GM18511 (cell line): ENCODE results near the gene MAGED4.
"Not testable (repeated sequence)": the region's sequence is repeated elsewhere in the genome, so short reads cannot be mapped to it uniquely, and the experiment has no call there.

Experiments
- ATAC-seq: cut with Tn5 transposase; IDR thresholded peaks from one replicate; pipeline ENCODE4 v1.9.1; 2021; ENCODE audit warnings: mild to moderate bottlenecking, moderate library complexity; ENCODE audit not compliant: unreplicated experiment

MAGED4 gene

DNA sequence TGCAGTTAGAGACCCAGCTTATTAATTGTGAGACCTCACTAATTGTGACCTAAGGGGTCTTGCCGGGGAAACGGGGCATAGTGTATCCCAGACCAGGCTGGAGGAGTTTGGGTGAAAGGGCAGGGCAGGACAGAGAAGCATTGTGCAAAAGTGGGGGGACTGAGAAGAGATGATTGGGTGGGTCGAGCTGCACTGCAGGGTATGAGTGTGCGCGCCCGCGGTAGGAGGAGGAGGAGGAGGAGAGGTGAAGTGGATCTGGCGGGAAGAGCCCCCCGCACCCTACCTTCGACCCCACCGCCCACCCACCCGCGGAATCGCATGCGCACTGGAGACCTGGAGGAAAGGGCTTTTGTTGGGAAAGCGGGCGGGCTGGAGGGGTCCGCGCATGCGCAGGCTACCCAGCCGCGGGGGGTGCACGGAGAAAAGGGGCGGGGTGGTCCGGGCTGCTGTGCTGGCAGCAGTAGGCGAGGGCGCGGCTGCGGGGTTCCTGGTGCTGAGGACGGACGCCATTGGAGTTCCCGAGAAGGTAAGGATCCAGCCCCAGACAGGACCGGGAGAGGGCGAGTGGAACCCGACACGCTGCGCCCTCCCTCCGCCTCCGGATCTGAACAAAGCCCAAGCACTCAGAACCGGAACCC is at the start of gene MAGED4:
Gene MAGED4, plus strand, starts transcription at position 449 of the 638 bp plus-strand sequence. CDS start 1,035 bp downstream, outside the sequence.
- ATAC-seq: not testable (repeated sequence)

DNA sequence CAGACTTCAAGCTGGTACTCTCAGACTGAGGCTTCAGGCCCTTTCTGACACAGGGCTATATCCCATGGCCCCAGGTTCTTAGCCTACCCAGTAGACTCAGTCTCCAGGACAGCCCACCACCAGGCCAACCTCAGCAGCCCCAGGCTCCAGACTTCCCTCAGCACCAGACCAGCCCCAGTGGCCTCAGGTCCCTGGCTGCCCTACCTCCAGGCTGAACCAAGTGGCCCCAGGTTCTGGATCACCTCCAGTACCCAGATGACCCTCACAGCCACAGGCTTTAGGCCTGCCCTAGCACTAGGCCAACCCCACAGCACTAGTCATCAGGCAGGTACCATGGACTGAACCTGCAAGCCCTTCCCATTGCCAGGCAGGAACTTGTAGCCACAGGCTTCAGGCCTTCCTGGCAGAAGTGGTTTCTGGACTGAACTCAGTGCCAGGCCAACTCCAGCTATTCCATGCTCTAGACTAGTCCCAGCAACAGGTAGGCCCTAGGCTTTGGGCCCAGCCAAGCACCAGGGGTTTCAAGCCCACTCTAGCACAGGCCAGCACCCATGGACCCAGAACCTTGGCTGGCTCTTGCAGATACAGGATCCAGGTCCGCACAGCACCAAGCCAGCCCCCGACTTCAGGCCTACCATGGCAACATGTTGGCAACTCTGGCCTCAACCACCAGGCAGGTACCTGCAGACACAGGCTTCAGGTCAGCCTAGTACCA is 45.7 kb upstream of the MAGED4 start:
- no peak for ATAC-seq

GRCh38 chrX:52139545-52139895 is 45.2 kb upstream of the MAGED4 start:
- no peak for ATAC-seq

DNA sequence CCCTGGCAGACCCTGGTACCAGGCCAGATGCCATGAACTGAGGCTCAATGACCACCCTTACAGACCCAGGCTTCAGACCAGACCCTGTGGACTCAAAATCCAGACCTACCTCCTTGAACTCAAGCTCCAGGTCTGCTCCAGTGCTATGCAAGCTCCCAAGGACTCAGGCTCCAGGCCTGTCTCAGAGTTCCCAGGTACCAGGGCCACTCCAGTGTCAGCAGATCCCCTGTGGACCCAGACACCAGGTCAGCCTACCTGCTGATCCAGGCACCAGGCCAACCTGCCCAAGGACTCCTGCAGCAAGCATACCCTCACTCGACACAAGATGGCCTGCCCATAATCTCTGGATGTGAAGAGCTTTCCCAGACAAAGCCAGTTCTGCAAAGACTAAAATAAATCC is 44.7 kb upstream of the MAGED4 start:
- ATAC-seq: no peak

GRCh38 chrX:52150667-52151066 is 34.0 kb upstream of the MAGED4 start:
- not testable (repeated sequence) for ATAC-seq

- not testable (repeated sequence) for ATAC-seq
Observed at GRCh38 chrX:52160140-52160539, 24.5 kb upstream of the MAGED4 start.

GRCh38 chrX:52166840-52167239 is 17.8 kb upstream of the MAGED4 start:
- no peak for ATAC-seq

DNA sequence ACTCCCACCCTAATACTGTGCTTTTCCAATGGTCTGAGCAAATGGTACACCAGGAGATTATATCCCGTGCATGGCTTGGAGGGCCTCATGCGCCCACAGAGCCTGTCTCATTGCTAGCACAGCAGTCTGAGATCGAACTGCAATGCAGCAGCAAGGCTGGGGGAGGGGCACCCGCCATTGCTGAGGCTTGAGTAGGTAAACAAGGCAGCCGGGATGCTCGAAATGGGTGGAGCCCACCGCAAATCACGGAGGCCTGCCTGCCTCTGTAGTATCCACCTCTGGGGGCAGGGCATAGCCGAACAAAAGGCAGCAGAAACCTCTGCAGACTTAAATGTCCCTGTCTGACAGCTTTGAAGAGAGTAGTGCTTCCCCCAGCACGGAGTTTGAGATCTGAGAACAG is 13.6 kb upstream of the MAGED4 start:
- not testable (repeated sequence) for ATAC-seq

DNA sequence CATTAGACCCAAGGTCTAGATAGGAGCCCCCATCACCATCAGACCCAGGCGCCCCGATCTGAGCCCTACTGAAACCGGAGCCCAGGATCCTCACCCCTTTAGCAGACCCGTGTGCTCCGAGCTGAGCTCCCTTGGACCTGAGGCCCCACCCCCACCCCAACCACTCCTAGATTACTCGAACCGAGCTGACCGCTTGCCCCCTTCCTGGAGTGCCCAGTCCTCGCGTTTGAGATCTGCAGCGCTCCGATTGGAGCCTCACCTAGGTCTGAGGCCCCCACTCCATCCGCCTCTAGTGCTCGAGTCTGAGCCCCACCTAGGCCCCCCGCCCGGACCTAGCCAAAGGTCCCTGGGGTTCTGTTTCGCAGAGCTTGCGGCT is 378 bp downstream of the MAGED4 start:
- not testable (repeated sequence) for ATAC-seq

GRCh38 chrX:52211405-52211804 is 26.7 kb downstream of the MAGED4 start:
- ATAC-seq: not testable (repeated sequence)

DNA sequence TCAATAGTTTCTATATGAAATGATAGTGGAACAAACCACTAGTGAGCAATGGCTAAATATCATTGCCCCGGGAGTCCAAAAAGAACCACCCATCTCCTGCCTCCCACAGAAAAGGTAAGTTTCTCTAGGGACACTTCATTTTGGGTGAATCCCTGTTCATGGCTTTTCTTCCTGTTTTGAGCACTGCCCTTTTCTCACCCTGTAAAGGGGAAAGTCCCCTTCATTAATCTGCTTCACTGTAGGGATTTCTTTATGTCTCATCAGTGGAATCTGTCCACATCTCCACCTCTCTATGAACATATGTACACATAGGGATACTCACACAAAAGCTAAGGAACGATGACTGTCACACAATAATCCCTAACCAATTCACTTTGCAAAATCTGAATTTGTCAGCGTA is 28.6 kb downstream of the MAGED4 start:
- no peak for ATAC-seq

GRCh38 chrX:52216541-52216940 is 31.9 kb downstream of the MAGED4 start:
- ATAC-seq: no peak

DNA sequence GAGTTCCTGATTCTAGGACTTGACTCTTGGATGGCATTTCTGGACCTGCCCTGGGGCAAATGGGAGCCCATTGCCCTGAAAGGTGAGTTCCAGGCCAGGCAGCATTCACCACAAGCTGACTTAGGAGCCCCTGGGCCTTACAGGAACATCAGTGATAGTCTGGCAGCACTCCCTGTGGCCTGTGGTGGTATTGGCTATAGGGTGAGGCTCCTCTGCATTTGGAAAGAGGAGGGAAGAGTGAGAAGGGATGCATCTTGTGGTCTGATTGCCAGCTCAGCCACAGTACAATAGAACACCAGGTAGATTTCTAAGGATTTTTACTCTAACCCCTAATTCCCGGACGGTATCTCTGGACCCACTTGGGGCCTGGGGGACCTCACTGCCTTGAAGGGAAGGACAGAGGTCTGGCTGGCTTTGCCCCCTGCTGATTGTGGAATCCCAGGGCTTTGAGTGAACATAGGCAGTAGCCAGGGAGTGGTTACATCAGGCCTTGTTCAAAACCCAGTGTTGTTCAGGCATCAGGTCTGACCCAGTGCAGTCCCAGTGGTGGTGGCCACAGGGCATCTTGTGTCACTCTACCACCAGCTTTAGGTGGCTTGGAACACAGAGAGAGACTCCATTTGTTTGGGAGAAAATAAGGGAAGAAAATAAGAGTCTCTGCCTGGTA is 32.9 kb downstream of the MAGED4 start:
- no peak for ATAC-seq

GRCh38 chrX:52220936-52221335 is 36.2 kb downstream of the MAGED4 start:
- ATAC-seq: no peak
